IPS-15b (cell line): ENCODE results near the gene CECR2.

Experiments used
- H3K27me3 ChIP-seq: one replicate; pipeline ENCODE4 v1.6.1; 2013; ENCODE audit warnings: low read length; ENCODE audit not compliant: control insufficient read depth, insufficient read depth
- H3K36me3 ChIP-seq: one replicate; pipeline ENCODE4 v1.6.1; 2013; ENCODE audit warnings: low read length; ENCODE audit not compliant: control insufficient read depth, insufficient read depth
- H3K4me1 ChIP-seq: one replicate; pipeline ENCODE4 v1.6.1; 2013; ENCODE audit warnings: mild to moderate bottlenecking, low read length; ENCODE audit not compliant: control insufficient read depth, insufficient read depth
- H3K4me3 ChIP-seq: one replicate; pipeline ENCODE4 v1.5.1; 2013; ENCODE audit warnings: low read depth, low read length
- H3K9ac ChIP-seq: one replicate; pipeline ENCODE4 v1.6.1; 2013; ENCODE audit warnings: low read depth, mild to moderate bottlenecking, low read length
- H3K9me3 ChIP-seq: one replicate; pipeline ENCODE4 v1.6.1; 2013; ENCODE audit warnings: mild to moderate bottlenecking, low read length; ENCODE audit not compliant: control insufficient read depth, insufficient read depth

The CECR2 gene

DNA sequence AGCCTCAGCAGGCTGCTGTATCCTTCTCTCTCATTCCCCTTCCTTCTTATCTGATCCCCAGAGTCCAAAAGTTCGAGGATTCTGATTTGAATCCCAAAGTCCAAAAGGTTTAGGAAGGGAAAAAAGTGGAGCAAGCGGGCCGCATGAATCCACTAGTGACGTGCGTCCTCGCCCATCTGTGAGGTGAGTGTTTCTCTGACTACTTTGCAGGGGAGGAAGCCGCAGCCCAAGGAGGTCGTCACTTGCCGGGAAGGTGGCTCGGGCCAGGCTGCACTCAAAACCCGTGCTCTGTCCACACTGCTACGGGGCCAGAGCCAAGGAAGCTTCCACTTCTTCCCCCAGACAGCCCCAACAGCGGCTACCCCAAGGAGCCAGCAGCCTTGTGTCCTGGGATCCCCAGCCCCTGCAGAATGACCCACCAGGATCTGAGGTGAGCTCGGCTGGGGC is 210.3 kb downstream of the CECR2 start:
- no peaks in the 10 kb centered on the region for H3K9me3 ChIP-seq
- H3K4me1 ChIP-seq = peaks cover 7% of the 10 kb centered on the region
- H3K4me3 ChIP-seq = no peak overlapping the region
- no peaks in the 10 kb centered on the region for H3K36me3 ChIP-seq
- H3K27me3 ChIP-seq = no peaks in the 10 kb centered on the region
- no peak overlapping the region for H3K9ac ChIP-seq

DNA sequence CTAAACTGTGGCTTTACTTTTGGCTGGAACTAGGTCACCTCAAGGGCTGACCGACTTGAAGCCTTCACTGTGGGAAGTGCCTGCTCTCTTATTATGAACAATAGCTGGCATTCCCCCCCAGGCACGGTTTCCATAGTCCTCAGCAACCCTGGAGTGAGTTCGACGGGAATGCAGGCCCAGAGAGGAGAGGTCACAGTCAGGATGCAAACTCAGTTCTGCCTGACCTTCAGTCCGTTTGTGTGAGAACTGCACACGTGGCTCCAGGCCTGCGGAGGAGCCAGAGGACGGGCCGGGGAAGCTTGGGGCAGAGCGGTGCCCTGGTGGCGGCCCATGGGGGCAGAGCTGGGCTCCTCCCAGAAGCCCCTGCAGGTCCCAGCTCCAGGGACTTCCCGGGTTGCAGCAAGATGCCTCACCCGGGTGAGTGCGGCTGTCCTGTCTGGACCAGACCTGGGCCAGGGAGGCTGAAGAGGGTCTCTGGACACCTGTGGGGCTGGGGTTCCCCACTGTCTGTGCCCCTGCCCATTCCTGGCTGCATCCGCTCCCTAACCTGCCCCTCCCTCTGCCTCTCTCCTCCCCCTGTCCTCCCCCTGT is 211.3 kb downstream of the CECR2 start:
- Histone ChIP-seq H3K9me3 (no peaks in the 10 kb centered on the region), H3K4me1 (peaks cover 7% of the 10 kb centered on the region), H3K36me3 (no peaks in the 10 kb centered on the region), H3K27me3 (no peaks in the 10 kb centered on the region), H3K4me3 (no peak overlapping the region), H3K9ac (no peak overlapping the region)

DNA sequence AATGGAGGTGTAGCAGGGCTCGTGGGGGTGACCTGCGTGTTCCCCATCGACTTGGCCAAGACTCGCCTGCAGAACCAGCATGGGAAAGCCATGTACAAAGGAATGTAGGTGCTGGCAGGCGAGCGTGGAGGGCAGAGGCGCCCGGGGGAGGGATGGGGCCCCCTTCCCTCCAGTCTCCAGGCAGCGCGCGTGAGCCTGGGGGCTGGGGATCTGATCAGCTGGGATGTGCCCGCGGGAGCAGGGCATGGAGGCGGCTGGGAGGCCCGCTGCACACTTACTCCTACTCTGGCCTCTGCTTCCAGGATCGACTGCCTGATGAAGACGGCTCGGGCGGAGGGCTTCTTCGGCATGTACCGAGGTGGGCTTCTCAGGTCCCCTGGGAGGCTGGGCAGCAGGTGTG is 211.8 kb downstream of the CECR2 start:
- Histone ChIP-seq H3K27me3 (no peaks in the 10 kb centered on the region), H3K4me1 (peaks cover 7% of the 10 kb centered on the region), H3K9me3 (no peaks in the 10 kb centered on the region), H3K9ac (no peak overlapping the region), H3K4me3 (no peak overlapping the region), H3K36me3 (no peaks in the 10 kb centered on the region)

DNA sequence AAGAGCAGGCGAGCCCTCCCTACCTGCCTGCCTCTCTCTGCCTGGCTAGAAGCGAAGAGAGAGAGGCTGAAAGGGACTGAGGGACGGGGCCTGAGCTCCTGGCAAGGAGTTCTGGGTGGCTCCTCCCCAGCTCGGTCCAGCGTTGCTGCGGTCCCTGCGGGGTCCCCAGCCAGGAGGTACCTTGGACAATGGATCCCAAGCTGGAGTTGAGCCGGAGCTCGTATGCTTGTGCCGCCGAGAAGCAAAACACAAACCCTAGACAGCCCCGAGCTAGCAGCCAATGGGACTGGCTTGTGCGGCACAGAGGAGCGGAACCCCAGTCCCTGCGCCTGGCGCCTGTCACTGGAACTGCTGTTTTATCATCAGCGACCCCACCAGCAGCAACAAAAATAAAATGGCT is 212.4 kb downstream of the CECR2 start:
- Histone ChIP-seq H3K4me1 (peaks cover 4% of the 10 kb centered on the region), H3K9ac (no peak overlapping the region), H3K9me3 (no peaks in the 10 kb centered on the region), H3K4me3 (no peak overlapping the region), H3K36me3 (no peaks in the 10 kb centered on the region), H3K27me3 (no peaks in the 10 kb centered on the region)

DNA sequence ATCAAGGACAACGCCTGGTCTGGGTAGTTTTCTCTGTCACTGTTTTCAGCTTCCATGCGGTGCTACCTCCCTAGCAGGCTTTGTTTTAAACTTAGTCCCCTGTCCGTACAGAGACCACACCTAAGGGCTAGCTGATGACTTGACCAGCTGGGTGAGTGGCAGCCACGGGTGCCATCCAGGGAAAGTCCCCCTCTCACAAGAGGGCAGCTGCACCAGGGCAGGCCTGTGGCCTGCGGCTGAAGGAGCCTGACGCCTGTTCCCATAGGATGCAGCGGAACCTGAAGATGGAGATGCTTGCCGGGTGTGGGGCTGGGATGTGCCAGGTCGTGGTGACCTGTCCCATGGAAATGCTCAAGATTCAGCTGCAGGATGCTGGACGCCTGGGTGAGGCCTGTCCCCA is 213.9 kb downstream of the CECR2 start:
- Histone ChIP-seq H3K4me1 (peaks cover 3% of the 10 kb centered on the region), H3K4me3 (no peak overlapping the region), H3K36me3 (peaks cover 7% of the 10 kb centered on the region), H3K9me3 (no peaks in the 10 kb centered on the region), H3K9ac (no peak overlapping the region), H3K27me3 (no peaks in the 10 kb centered on the region)

DNA sequence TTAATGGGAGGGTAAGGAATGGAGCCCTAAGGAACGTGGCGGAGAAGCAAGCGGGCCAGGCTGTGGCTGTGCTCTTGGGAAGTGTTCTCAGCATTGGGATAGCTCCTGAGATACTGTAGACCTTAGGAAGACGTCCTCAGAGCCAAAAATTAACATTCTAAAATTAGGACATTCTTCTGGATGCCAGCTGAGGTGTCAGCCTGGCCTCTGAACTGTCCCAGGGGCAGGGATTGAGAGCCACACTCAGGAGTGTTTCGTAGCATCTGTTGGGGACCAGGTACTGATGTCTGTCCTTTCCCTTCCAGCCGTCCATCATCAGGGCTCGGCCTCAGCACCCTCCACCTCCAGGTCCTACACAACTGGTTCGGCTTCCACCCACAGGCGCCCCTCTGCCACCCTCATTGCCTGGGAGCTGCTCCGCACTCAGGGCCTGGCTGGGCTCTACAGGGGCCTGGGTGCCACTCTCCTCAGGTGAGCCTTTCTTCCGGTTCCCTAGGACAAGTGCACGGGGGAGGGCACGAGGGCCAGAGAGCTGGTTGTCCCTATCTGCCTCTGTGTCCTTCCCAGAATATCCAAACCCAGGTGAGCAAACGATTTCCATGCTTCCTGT is 217.7 kb downstream of the CECR2 start:
- peaks cover 18% of the 10 kb centered on the region for H3K36me3 ChIP-seq
- H3K9me3 ChIP-seq = no peaks in the 10 kb centered on the region

DNA sequence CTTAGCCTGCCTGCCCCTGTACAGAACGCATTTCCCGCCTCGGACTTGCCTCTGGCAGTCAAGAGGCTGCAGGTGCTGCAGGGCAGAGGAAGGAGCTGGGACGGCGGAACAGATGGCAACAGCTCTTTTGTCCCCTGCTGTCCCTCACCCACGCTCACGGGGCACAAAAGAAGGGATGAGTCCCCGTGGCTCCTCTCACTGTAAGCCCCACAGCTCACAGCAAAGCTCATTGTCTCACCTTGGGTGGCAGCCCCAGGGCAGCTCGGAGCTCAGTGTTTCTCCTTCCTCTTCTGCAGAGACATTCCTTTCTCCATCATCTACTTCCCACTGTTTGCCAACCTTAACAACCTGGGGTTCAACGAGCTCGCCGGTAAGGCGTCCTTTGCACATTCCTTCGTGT is 218.4 kb downstream of the CECR2 start:
- Histone ChIP-seq H3K9ac (no peak overlapping the region), H3K4me1 (no peaks in the 10 kb centered on the region), H3K9me3 (no peaks in the 10 kb centered on the region), H3K36me3 (peaks cover 24% of the 10 kb centered on the region), H3K4me3 (no peak overlapping the region), H3K27me3 (no peaks in the 10 kb centered on the region)

More for the DNA sequence above, 217.7 kb downstream of the CECR2 start:
- Histone ChIP-seq H3K4me3 (no peak overlapping the region), H3K4me1 (no peaks in the 10 kb centered on the region), H3K9ac (no peak overlapping the region), H3K27me3 (no peaks in the 10 kb centered on the region)

DNA sequence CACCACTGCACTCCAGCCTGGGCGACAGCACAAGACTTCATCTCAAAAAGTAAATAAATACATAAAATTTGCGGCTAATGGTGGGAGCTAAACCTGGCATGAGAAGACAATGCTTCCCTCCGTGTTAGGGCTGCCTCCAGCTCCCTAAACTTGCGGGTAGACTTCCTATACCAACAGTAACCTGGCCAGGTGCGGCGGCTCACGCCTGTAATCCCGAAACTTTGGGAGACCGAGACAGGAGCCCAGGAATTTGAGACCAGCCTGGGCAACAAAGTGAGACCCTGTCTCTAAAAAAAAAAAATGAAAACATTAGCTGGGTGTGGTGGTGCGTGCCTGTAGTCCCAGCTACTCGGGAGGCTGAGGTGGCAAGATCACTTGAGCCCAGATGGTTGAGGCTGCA is 219.3 kb downstream of the CECR2 start:
- Histone ChIP-seq H3K4me3 (no peak overlapping the region), H3K4me1 (no peaks in the 10 kb centered on the region), H3K36me3 (peaks cover 33% of the 10 kb centered on the region), H3K9ac (no peak overlapping the region), H3K27me3 (no peaks in the 10 kb centered on the region), H3K9me3 (no peaks in the 10 kb centered on the region)

DNA sequence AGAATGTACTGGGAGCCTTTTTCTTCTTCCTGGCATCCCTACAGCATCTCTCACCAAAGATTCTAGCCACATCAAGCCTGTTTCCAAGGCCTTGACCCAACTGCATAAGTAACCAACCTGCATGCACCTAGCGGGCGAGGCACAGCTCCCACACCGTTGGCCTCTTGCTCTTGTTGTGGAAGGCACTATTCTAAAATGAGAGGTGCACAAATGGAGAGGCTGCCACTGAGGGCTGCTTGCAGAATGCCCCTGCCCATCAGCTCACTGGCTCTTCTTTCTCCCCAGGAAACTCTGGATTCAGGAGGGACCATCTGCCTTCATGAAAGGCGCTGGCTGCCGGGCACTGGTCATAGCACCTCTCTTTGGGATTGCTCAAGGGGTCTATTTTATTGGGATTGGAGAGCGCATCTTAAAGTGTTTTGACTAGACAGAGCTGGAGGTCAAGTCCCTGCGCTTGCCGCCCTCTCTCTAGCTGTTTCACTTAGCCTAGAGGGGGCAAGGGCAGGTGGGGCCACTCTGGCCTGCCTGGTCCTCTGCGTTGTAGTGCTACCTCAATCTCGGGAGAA is 220.6 kb downstream of the CECR2 start:
- H3K9me3 ChIP-seq = no peaks in the 10 kb centered on the region
- H3K36me3 ChIP-seq = peaks cover 41% of the 10 kb centered on the region
- no peak overlapping the region for H3K4me3 ChIP-seq
- no peak overlapping the region for H3K9ac ChIP-seq
- H3K27me3 ChIP-seq = no peaks in the 10 kb centered on the region
- H3K4me1 ChIP-seq = no peaks in the 10 kb centered on the region

DNA sequence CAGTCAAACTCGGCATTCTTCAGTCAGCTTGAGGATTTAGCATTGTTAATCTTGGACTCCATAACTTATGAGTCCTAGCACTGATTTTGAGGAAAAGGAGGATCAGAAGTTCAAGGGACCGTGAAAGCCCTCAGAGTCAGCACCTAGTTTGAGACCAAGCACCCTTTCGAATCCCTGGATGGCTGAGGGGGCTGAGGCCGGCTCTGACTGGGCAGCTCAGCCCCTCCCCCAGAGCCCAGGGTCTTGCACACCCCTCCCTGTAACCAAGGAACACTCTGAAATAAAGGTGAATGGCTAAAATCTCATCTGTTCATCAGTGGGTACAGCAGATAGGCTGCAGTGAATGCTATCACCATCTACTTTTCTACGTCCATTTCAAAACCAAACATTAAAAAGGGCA is 221.3 kb downstream of the CECR2 start:
- no peak overlapping the region for H3K4me3 ChIP-seq
- H3K27me3 ChIP-seq = no peaks in the 10 kb centered on the region
- H3K4me1 ChIP-seq = no peaks in the 10 kb centered on the region
- no peaks in the 10 kb centered on the region for H3K9me3 ChIP-seq
- H3K9ac ChIP-seq = no peak overlapping the region
- peaks cover 41% of the 10 kb centered on the region for H3K36me3 ChIP-seq

DNA sequence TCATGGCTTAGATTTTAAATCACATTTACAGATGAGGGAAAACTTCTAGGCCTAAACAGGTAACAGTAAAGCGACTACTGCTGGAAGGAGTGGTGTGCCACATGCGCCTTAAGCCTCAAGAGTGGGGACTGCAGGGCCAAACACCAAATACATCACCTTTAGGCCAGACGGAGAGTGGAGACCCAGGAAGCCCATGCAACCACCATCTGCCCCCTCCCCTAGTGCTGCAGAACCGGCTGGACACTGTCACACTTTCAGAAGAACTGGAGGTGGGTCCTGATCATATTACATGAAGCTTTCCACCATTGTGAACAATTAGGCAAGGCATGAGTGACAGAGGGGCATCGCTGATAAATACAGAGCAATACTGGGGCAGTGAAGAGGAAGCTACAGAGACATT is 222.9 kb downstream of the CECR2 start:
- H3K9ac ChIP-seq = no peak overlapping the region
- no peaks in the 10 kb centered on the region for H3K4me1 ChIP-seq
- H3K9me3 ChIP-seq = no peaks in the 10 kb centered on the region
- peaks cover 48% of the 10 kb centered on the region for H3K36me3 ChIP-seq
- no peak overlapping the region for H3K4me3 ChIP-seq
- no peaks in the 10 kb centered on the region for H3K27me3 ChIP-seq

DNA sequence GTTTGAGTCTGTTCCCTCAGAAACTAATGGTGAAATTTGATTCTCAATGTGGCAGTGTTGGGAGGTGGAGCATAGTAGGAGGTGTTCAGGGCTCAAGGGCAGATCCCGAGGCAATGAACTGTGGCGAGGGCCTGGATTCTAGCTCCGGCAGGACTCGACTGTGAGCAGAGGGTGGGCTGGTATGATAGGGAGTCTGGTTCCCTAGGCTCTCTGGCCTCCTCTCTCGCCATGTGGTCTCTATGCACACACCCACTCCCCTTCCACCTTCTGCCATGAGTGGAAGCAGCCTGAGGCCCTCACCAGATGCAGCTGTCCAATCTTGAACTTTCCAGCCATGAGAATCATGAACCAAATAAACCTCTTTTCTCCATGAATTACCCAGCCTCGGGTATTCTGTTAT is 227.0 kb downstream of the CECR2 start:
- Histone ChIP-seq H3K4me1 (no peaks in the 10 kb centered on the region), H3K9ac (no peak overlapping the region), H3K27me3 (no peaks in the 10 kb centered on the region), H3K4me3 (no peak overlapping the region), H3K36me3 (peaks cover 56% of the 10 kb centered on the region), H3K9me3 (no peaks in the 10 kb centered on the region)
